A673 (cell line): Measurements from ENCODE around the gene MMP2. TPM values are rescaled to one million over a fixed set of nuclear protein-coding genes. Genes with fewer than 3 reads are reported as not detected.
A peak's percentile ranks its signal among the peaks of the same experiment; 100 is the strongest.

ENCODE experiments used
- Bru-seq: library from RNA; stranded (reverse); fragments of 400-500 nt; gene quantifications from one replicate; lab custom pipeline; 2021; lab: Mats Ljungman, UMichigan
- BruChase-seq, 2 experiments: library from RNA; stranded (reverse); fragments of 400-500 nt; gene quantifications; one replicate each; lab custom pipeline; 2021; lab: Mats Ljungman, UMichigan
- BruUV-seq: library from RNA; stranded (reverse); fragments of 400-500 nt; replicated peaks from 2 replicates; lab custom pipeline; 2021; lab: Mats Ljungman, UMichigan
- CTCF ChIA-PET: fragments of 300-600 bp; sonication (Branson Sonifier 250); formaldehyde crosslinking; loops from one replicate; lab custom pipeline; 2022; ENCODE audit warnings: antibody characterized with exemption; lab: Charles Lee
- POLR2A ChIA-PET: fragments of 300-600 bp; sonication (Branson Sonifier 250); formaldehyde crosslinking; loops from one replicate; lab custom pipeline; 2022; ENCODE audit warnings: antibody characterized with exemption; ENCODE audit not compliant: low non-redundant PET; lab: Charles Lee
- DNase-seq: peaks from one replicate; pipeline ENCODE4 v3.0.0-alpha.2; 2015; ENCODE audit warnings: low spot score
- H3K27ac ChIP-seq: fragments of 200-600 bp; sonication (generic); 2 replicates; pipeline ENCODE4 v1.5.1; 2016; ENCODE audit warnings: mixed run types, low read depth, mild to moderate bottlenecking, mixed read lengths, antibody characterized with exemption, low read length; ENCODE audit not compliant: poor library complexity, severe bottlenecking
- H3K27me3 ChIP-seq: fragments of 200-600 bp; sonication (generic); replicated peaks from 2 replicates; pipeline ENCODE4 v1.6.1; 2017; ENCODE audit warnings: mixed run types, low read depth, mild to moderate bottlenecking, mixed read lengths, antibody characterized with exemption, low read length; ENCODE audit not compliant: insufficient read depth, poor library complexity
- H3K36me3 ChIP-seq: fragments of 200-600 bp; sonication (generic); 2 replicates; pipeline ENCODE4 v1.6.1; 2016; ENCODE audit warnings: mixed run types, mild to moderate bottlenecking, mixed read lengths, antibody characterized with exemption, low read length; ENCODE audit not compliant: insufficient read depth, poor library complexity, severe bottlenecking
- H3K4me1 ChIP-seq: fragments of 200-600 bp; sonication (generic); 2 replicates; pipeline ENCODE4 v1.6.1; 2017; ENCODE audit warnings: mixed run types, mild to moderate bottlenecking, mixed read lengths, antibody characterized with exemption, low read length; ENCODE audit not compliant: insufficient read depth, poor library complexity, severe bottlenecking
- H3K4me3 ChIP-seq: fragments of 200-600 bp; sonication (generic); 2 replicates; pipeline ENCODE4 v1.5.1; 2016; ENCODE audit warnings: low read depth, mixed run types, mild to moderate bottlenecking, mixed read lengths, low read length; ENCODE audit not compliant: poor library complexity, severe bottlenecking
- H3K9me3 ChIP-seq: fragments of 200-600 bp; sonication (generic); 2 replicates; pipeline ENCODE4 v1.6.1; 2016; ENCODE audit warnings: mixed run types, low read depth, mild to moderate bottlenecking, mixed read lengths, antibody characterized with exemption, low read length; ENCODE audit not compliant: poor library complexity, severe bottlenecking
- CTCF ChIP-seq: fragments of 300-800, 200-600 bp; sonication (generic); conservative IDR thresholded peaks from 2 replicates; pipeline ENCODE4 v1.5.1; 2017; ENCODE audit warnings: low read depth, mild to moderate bottlenecking, antibody characterized with exemption, low read length, moderate library complexity, mixed read lengths
- EZH2 ChIP-seq: fragments of 200-600 bp; sonication (generic); IDR thresholded peaks from 2 replicates; pipeline ENCODE4 v1.6.1; 2017; ENCODE audit warnings: borderline replicate concordance, low read depth, mild to moderate bottlenecking, mixed read lengths, antibody characterized with exemption, low read length; ENCODE audit not compliant: poor library complexity, severe bottlenecking
- intact Hi-C: fragments of 100-400 bp; cut with micrococcal nuclease; formaldehyde crosslinking; loops from one replicate; pipeline ENCODE4 v1.10.0; 2022; ENCODE audit not compliant: unreplicated experiment
- long read RNA-seq: library from polyadenylated mRNA; stranded (forward); transcript quantifications from one replicate; pipeline ENCODE4 v2.0.0, GENCODE V29; 2022
- total RNA-seq: library from RNA; stranded (reverse); gene quantifications from 2 replicates; pipeline ENCODE4 v1.2.3, GENCODE V29; 2021

Gene MMP2
- 36.2 and 48.3 TPM in 2 replicates for total RNA-seq
- percentile 31 among the genes with signal in this experiment for Bru-seq, nascent RNA
- BruChase-seq, experiment 1, labeled RNA remaining after a 2-hour chase = percentile 27 among the genes with signal in this experiment
- percentile 37 among the genes with signal in this experiment for BruChase-seq, experiment 2, labeled RNA remaining after a 6-hour chase
- long read RNA-seq, transcript MMP2-201 (13 exons, 3,741 nt) = major isoform, 100 of 112 reads
- long read RNA-seq, partial matches to known transcripts = 9 of 112 reads
- long read RNA-seq, other reads (novel, unspliced or antisense) = 3 of 112 reads

- TF ChIP-seq CTCF = no peak
- no peak for TF ChIP-seq EZH2
- POLR2A ChIA-PET = no interaction called here
- H3K27ac ChIP-seq = no peak within 1 kb of the TSS
- intact Hi-C loops = no loop called here
- no peaks in the 10 kb centered on the region for H3K9me3 ChIP-seq
- H3K36me3 ChIP-seq = no peaks in the 10 kb centered on the region
- CTCF ChIA-PET = interaction anchor here (0.5 kb wide), 1 partner anchor 12 kb away, joined by 3 read pairs; no protein-coding TSS in a partner anchor
- BruUV-seq = no TSS peak
- H3K27me3 ChIP-seq = peaks cover 5% of the 10 kb centered on the region
- peaks cover 6% of the 10 kb centered on the region for H3K4me1 ChIP-seq
- H3K4me3 ChIP-seq = peak within 1 kb of the TSS; percentile 63
- peak; percentile 69 for DNase-seq
These were observed at the start of gene MMP2 for GRCh38 chr16:55478827-55479429. Gene MMP2, plus strand, starts transcription at chr16:55479198. Its CDS starts 282 bp downstream, at chr16:55479480.

- Histone ChIP-seq H3K27me3 (peaks cover 5% of the 10 kb centered on the region), H3K4me1 (no peaks in the 10 kb centered on the region), H3K27ac (no peak overlapping the region), H3K4me3 (no peak overlapping the region), H3K36me3 (no peaks in the 10 kb centered on the region), H3K9me3 (no peaks in the 10 kb centered on the region)
- ChIA-PET POLR2A (no interaction called here), CTCF (no interaction called here)
- no peak for DNase-seq
- intact Hi-C loops = no loop called here
- no TSS peak for BruUV-seq
- TF ChIP-seq CTCF = no peak
- no peak for TF ChIP-seq EZH2
These were observed 46.0 kb upstream of the MMP2 start for GRCh38 chr16:55433030-55433429.

- DNase-seq = no peak
- TF ChIP-seq EZH2 (no peak), CTCF (no peak)
- BruUV-seq = no TSS peak
- intact Hi-C loops = no loop called here
- Histone ChIP-seq H3K36me3 (no peaks in the 10 kb centered on the region), H3K27me3 (peaks cover 5% of the 10 kb centered on the region), H3K4me1 (no peaks in the 10 kb centered on the region), H3K4me3 (no peak overlapping the region), H3K9me3 (no peaks in the 10 kb centered on the region), H3K27ac (no peak overlapping the region)
- ChIA-PET CTCF (no interaction called here), POLR2A (no interaction called here)
These were observed 45.5 kb upstream of the MMP2 start for GRCh38 chr16:55433535-55433934.
